Measurements from ENCODE around the gene DGKI.

- TF ChIP-seq CTCF (IDR thresholded peaks at IDR 0.05) (no peak), POLR2A (IDR thresholded peaks at IDR 0.05) (no peak)
These were observed 30.4 kb upstream of the DGKI start for GRCh38 chr7:137877027-137877675.
